Peyer's patch (tissue), 4 donors: ENCODE data around the gene IGSF22. TPM values are rescaled to one million over a fixed set of nuclear protein-coding genes. Genes with fewer than 3 reads are reported as not detected.

Experiments used
- DNase-seq, 3 donors: peaks; one replicate each; pipeline ENCODE4 v3.0.0-alpha.2; 2017 to 2019
- H3K27ac ChIP-seq, 4 donors: fragments of 200-600 bp; sonication (generic); one replicate each; pipeline ENCODE4 v1.5.1; 2016 to 2019
- H3K27me3 ChIP-seq, 2 donors: fragments of 200-600 bp; sonication (generic); one replicate each; pipeline ENCODE4 v1.5.1; 2019
- H3K36me3 ChIP-seq, 3 donors: fragments of 200-600 bp; sonication (generic); one replicate each; pipeline ENCODE4 v1.5.1; 2016 to 2019
- H3K4me1 ChIP-seq, 4 donors: fragments of 200-600 bp; sonication (generic); one replicate each; pipeline ENCODE4 v1.5.1; 2016 to 2019
- H3K4me3 ChIP-seq, 4 donors: fragments of 200-600 bp; sonication (generic); 1 replicate in 3 of 4; 2 replicates in 1 of 4; pipeline ENCODE4 v1.5.1; 2016 to 2019; ENCODE audit warnings: mild to moderate bottlenecking in 1 of 4
- H3K9me3 ChIP-seq, 4 donors: fragments of 200-600 bp; sonication (generic); one replicate each; pipeline ENCODE4 v1.5.1; 2016 to 2019; ENCODE audit warnings: mild to moderate bottlenecking in 1 of 4
- CTCF ChIP-seq, 6 experiments: fragments of 450-650 bp in 4 of 6; fragments of 200-600 bp in 2 of 6; sonication (generic) in 1 of 6; IDR thresholded peaks; one replicate each; pipeline ENCODE4 v1.5.1; 2017 to 2019; ENCODE audit warnings: antibody characterized with exemption in 6 of 6, mild to moderate bottlenecking in 3 of 6, moderate library complexity in 1 of 6
- POLR2A ChIP-seq, 2 donors: fragments of 450-650 bp; IDR thresholded peaks; one replicate each; pipeline ENCODE4 v1.5.1; 2017; ENCODE audit warnings: antibody characterized with exemption in 2 of 2, mild to moderate bottlenecking in 2 of 2, moderate library complexity in 2 of 2
- total RNA-seq, 4 donors: library from RNA; depleted of rRNA; stranded (reverse); fragments of >200 nt; gene quantifications; one replicate each; pipeline ENCODE4 v1.1.0, GENCODE V29; 2016

The IGSF22 gene
- total RNA-seq, 4 donors from 2014 or later, result not detected

DNA sequence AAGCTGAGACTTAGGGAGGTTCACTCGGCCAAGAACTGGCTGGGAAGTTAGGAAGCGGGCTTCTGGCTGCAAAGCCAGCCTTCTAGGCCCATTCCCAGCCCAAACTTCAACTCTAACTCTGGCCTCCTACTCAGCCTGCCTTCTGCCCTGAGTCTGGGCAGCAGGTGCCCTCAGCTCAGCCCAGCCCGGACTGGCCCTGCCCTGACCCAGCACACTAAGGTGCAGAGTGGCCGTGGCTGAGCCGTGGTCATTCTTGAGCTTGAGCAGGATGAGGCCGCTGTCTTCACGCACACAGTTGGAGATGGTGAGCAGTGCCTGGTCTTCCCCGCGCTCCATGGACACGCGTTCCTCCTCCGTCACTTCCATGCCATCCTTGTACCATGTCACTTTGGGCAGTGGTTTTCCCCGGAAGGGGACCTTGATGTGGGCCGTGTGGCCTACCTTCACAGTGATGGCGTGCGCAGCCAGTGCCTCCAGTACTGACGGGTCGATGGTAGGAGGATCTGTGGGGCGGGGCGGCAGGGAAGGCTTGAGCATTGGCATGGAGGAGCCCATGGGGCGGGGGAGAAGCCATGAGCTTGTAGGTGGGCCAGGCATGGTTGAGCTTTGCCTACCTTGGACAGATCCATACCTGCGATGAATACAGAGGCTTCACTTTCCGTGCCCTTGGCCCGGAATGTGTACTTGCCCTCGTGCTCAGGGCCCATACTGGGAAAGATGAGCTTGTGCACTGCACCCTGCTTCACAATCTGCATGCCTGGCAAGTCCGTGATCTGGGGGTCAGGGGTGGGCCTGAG lies 12.1 kb downstream of the IGSF22 start:
- Histone ChIP-seq H3K36me3 (no peaks in the 10 kb centered on the region), H3K4me1 (no peaks in the 10 kb centered on the region), H3K27ac (no peak overlapping the region), H3K4me3 (no peak overlapping the region), H3K27me3 (no peaks in the 10 kb centered on the region), H3K9me3 (no peaks in the 10 kb centered on the region)
- DNase-seq, result no peak
- no peak for TF ChIP-seq CTCF (IDR thresholded peaks at IDR 0.05)
- TF ChIP-seq POLR2A (IDR thresholded peaks at IDR 0.05), result no peak

GRCh38 chr11:18710545-18710944 lies 15.4 kb downstream of the IGSF22 start:
- Histone ChIP-seq H3K4me3 (no peak overlapping the region), H3K27me3 (no peaks in the 10 kb centered on the region), H3K36me3 (no peaks in the 10 kb centered on the region), H3K9me3 (no peaks in the 10 kb centered on the region), H3K4me1 (peaks cover 2 to 11% (median 6%) of the 10 kb centered on the region in 4 donors), H3K27ac (no peak overlapping the region)
- DNase-seq, result no peak
- TF ChIP-seq POLR2A (IDR thresholded peaks at IDR 0.05), result no peak
- TF ChIP-seq CTCF (IDR thresholded peaks at IDR 0.05), result no peak

GRCh38 chr11:18709414-18709813 lies 16.6 kb downstream of the IGSF22 start:
- Histone ChIP-seq H3K36me3 (no peaks in the 10 kb centered on the region), H3K27ac (no peak overlapping the region), H3K4me1 (peaks cover 3 to 19% (median 7%) of the 10 kb centered on the region in 4 donors), H3K4me3 (no peak overlapping the region), H3K27me3 (no peaks in the 10 kb centered on the region), H3K9me3 (no peaks in the 10 kb centered on the region)
- TF ChIP-seq CTCF (IDR thresholded peaks at IDR 0.05) (no peak), POLR2A (IDR thresholded peaks at IDR 0.05) (no peak)
- no peak for DNase-seq

GRCh38 chr11:18707811-18708340 lies 18.1 kb downstream of the IGSF22 start:
- H3K36me3 ChIP-seq, result no peaks in the 10 kb centered on the region
- TF ChIP-seq CTCF (IDR thresholded peaks at IDR 0.05) (no peak), POLR2A (IDR thresholded peaks at IDR 0.05) (no peak)
- no peak overlapping the region for H3K27ac ChIP-seq
- no peak overlapping the region for H3K4me3 ChIP-seq
- DNase-seq, result no peak
- H3K27me3 ChIP-seq, result no peaks in the 10 kb centered on the region
- peaks cover 3 to 19% (median 7%) of the 10 kb centered on the region in 4 donors for H3K4me1 ChIP-seq
- no peaks in the 10 kb centered on the region for H3K9me3 ChIP-seq

DNA sequence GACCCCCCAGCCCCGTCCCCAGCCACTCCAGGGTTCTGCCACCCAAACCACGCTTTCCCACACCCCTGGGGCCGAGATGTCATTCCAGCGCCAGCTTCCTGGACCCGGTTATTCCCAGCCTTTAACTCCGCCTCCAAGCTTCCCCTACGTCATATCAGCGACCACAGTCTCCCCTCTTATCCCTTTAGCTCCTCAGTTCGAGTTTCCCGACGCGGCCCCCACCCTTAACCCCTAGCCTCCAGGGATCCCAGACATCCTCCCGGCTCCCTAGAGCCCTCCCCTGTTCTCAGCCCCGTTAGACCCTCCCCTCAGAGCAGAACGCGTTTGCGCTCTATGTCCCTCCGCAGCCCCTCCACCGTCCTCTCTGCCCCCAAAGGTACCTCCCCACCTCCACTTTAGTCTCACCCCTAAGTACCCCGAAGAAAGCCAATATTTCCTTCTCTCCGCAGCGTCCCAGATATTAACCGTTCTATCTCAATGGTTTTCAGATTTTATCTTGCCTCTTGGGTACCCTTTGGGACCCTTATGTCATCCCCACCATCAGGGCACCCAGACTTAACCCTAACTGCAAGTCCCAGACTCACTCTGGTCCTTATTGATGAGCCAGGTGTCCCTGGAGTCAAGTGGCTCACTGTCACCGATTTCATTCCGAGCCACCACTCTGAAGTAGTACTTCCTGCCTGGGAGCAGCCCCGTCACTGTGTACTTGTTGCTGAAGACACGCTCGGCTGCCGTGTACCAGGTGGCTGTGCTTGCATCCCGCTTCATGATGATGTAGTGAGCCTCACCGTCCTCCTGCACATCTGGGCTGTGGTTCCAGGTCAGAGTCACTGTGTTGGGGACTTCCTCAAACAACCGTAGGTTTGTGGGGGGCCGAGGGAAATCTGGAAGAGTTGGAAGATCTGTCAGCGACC lies 19.4 kb downstream of the IGSF22 start:
- TF ChIP-seq CTCF (IDR thresholded peaks at IDR 0.05) (no peak), POLR2A (IDR thresholded peaks at IDR 0.05) (no peak)
- Histone ChIP-seq H3K9me3 (no peaks in the 10 kb centered on the region), H3K4me3 (peak overlapping the region; percentile 50 to 59 (median 53))

More for the DNA sequence above, 19.4 kb downstream of the IGSF22 start:
- H3K4me1 ChIP-seq, result peaks cover 3 to 19% (median 7%) of the 10 kb centered on the region in 4 donors
- H3K27ac ChIP-seq, result peak overlapping the region; percentile 64 to 75 (median 68)
- H3K27me3 ChIP-seq, result no peaks in the 10 kb centered on the region
- peak; percentile 62 to 88 (median 77) for DNase-seq
- no peaks in the 10 kb centered on the region for H3K36me3 ChIP-seq
